Measurements from ENCODE around the gene ZDHHC13.

ZDHHC13 gene

DNA sequence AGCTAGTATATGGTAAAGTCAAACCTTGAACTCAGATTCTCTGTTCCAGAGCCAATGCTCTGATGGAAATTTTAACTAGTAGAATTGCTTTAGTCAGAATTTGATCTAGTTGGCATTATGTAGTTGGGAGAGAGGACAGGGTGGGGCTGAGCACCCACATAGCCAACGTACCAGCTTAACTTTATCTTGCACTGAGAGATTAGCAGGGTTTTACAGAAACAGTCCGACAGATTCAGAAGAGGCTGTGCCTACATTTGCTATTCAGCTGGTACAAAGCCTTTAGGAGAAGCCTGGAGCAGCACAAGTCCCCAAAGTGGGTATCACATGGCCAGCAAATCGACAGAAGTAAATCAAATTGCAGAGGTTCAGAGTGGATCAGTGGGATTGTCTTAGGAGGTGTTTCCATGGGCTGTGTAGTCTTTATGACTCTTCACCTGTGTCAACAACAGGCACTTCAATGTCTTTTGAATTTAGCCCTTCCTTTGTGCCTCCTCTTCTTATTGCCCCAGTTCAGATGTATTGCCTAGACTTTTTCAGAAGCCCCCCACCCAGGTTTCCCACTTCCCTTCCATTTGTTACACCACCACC, 92.1 kb downstream of the ZDHHC13 start:
- no peak for DNase-seq

- DNase-seq, result no peak
Measured at GRCh38 chr11:19209617-19210370, 92.8 kb downstream of the ZDHHC13 start.

DNA sequence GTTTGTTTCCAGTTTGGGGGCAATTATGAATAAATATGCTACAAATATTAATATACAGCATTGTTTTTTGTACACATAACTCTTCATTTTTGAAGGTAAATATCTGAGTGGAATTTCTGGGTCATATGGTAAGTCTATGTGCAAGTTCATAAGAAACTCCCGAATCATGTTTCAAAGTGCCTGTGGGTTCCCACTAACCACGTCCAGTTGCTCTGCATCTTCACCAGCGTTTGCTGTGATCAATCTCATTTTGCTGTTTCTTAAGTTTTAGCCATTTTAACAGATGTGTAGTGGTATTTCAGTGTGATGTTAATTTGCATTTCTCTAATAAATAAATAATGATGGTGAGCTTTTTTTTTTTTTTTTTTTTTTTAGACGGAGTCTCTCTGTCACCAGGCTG, 99.1 kb downstream of the ZDHHC13 start:
- no peak for DNase-seq

DNA sequence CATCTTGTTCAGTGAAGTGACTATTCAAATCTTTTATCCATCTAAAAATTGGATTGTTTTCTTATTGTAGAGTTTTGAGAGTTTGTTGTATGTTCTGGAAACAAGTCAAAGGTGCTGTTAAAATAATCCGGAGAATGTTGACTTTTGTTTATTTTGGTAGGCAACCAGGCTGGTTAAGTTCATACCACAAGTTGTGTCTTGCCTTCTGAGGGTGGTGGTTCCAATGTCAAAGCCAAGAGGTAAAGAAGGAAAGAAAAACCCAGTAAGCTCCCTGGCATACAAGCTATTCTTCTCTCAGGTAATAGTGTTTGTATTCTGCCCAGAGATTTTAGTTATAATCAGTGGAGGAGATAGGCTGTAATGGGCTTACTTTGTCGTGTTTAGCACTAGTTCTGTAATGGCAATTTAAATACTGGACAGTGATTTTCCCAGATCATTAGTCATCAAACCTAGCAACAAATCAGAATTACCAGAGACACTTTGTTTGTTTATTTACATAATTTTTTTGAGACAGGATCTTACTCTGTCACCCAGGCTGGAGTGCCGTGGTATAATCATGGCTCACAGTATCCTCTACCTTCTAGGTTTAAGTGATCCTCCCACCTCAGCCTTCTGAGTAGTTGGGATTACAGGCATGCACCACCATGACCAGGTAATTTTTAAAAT, 99.9 kb downstream of the ZDHHC13 start:
- DNase-seq, result no peak

GRCh38 chr11:19218216-19218615, 101.2 kb downstream of the ZDHHC13 start:
- DNase-seq, result no peak

- no peak for DNase-seq
Measured at GRCh38 chr11:19218786-19219460, 102.0 kb downstream of the ZDHHC13 start.

- no peak for DNase-seq
Measured at GRCh38 chr11:19220903-19221724, 104.1 kb downstream of the ZDHHC13 start.

- no peak for DNase-seq
Measured at GRCh38 chr11:19225123-19225522, 108.2 kb downstream of the ZDHHC13 start.

- DNase-seq, result no peak
Measured at GRCh38 chr11:19225581-19225980, 108.6 kb downstream of the ZDHHC13 start.
